Measurements from ENCODE around the gene ADAM19.

GRCh38 chr5:157546456-157547100 lies 29.0 kb downstream of the ADAM19 start:
- TF ChIP-seq CTCF (IDR thresholded peaks at IDR 0.05): no peak
- no peak for TF ChIP-seq POLR2A (IDR thresholded peaks at IDR 0.05)
